ENCODE measurements around the gene PYGM.

DNA sequence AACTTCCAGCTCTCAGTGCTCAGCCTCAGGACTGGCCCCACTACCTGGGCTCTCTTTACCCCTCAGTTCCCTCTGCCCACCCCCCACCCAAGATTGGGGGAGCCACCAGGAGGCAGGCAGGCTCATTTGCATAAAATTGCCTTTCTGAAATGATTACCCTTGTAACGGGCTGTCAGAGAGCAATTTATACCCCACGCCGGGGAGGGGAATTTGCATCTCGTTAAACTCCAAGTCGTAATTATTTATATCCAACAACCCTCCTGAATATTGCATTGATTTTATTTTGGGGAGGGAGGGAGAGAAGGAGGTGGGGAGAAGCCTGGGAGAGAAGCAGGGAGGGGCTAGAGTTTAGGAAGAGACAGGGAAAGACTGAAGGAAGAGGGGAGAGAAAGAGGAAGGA is 45.1 kb downstream of the PYGM start:
- TF ChIP-seq, protein P1, sequence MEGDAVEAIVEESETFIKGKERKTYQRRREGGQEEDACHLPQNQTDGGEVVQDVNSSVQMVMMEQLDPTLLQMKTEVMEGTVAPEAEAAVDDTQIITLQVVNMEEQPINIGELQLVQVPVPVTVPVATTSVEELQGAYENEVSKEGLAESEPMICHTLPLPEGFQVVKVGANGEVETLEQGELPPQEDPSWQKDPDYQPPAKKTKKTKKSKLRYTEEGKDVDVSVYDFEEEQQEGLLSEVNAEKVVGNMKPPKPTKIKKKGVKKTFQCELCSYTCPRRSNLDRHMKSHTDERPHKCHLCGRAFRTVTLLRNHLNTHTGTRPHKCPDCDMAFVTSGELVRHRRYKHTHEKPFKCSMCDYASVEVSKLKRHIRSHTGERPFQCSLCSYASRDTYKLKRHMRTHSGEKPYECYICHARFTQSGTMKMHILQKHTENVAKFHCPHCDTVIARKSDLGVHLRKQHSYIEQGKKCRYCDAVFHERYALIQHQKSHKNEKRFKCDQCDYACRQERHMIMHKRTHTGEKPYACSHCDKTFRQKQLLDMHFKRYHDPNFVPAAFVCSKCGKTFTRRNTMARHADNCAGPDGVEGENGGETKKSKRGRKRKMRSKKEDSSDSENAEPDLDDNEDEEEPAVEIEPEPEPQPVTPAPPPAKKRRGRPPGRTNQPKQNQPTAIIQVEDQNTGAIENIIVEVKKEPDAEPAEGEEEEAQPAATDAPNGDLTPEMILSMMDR (IDR thresholded peaks at IDR 0.05; ENCODE audit: insufficient read depth, low read length, poor library complexity, severe bottlenecking) = no peak
- TF ChIP-seq EZH2phosphoT487 (conservative IDR thresholded peaks at IDR 0.05; ENCODE audit: low read length) = no peak
